Neural cell (in vitro differentiated cells): ENCODE results near the gene FOXO6. TPM values are rescaled to one million over a fixed set of nuclear protein-coding genes. Genes with fewer than 3 reads are reported as not detected.

ENCODE experiments used
- H2AFZ ChIP-seq: fragments of 200-600, 300-800 bp; sonication (generic), shearing (Covaris generic); 2 replicates; pipeline ENCODE4 v1.6.0; 2014; ENCODE audit warnings: low read depth, mild to moderate bottlenecking, antibody characterized with exemption, low read length, moderate library complexity
- H3F3A ChIP-seq: fragments of 200-600 bp; shearing (Covaris generic); 2 replicates; pipeline ENCODE4 v1.6.1; 2016; ENCODE audit warnings: mild to moderate bottlenecking, moderate library complexity, mixed read lengths, antibody characterized with exemption, low read length; ENCODE audit not compliant: insufficient read depth, poor library complexity, severe bottlenecking
- H3K27ac ChIP-seq: fragments of 200-600, 300-800 bp; sonication (generic), shearing (Covaris generic); 2 replicates; pipeline ENCODE4 v1.5.1; 2014; ENCODE audit warnings: mild to moderate bottlenecking, low read length, moderate library complexity
- H3K27me3 ChIP-seq: fragments of 300-800, 200-600 bp; sonication (generic), shearing (Covaris generic); 2 replicates; pipeline ENCODE4 v1.6.0; 2014; ENCODE audit warnings: mild to moderate bottlenecking, low read depth, low read length, moderate library complexity; ENCODE audit not compliant: insufficient read depth
- H3K36me3 ChIP-seq: fragments of 300-800, 200-600 bp; sonication (generic), shearing (Covaris generic); 2 replicates; pipeline ENCODE4 v1.5.1; 2014; ENCODE audit warnings: mild to moderate bottlenecking, antibody characterized with exemption, low read length, moderate library complexity; ENCODE audit not compliant: insufficient read depth
- H3K4me2 ChIP-seq: fragments of 300-800, 200-600 bp; sonication (generic), shearing (Covaris generic); 2 replicates; pipeline ENCODE4 v1.6.0; 2014; ENCODE audit warnings: mild to moderate bottlenecking, low read length
- H3K4me3 ChIP-seq: fragments of 300-800, 200-600 bp; sonication (generic), shearing (Covaris generic); 2 replicates; pipeline ENCODE4 v1.5.1; 2014; ENCODE audit warnings: mild to moderate bottlenecking, low read length, moderate library complexity
- H3K79me2 ChIP-seq: fragments of 200-600 bp; shearing (Covaris generic); replicated peaks from 2 replicates; pipeline ENCODE4 v1.6.0; 2014; ENCODE audit warnings: mild to moderate bottlenecking, low read length, moderate library complexity; ENCODE audit not compliant: insufficient read depth
- H3K9ac ChIP-seq: fragments of 300-800, 200-600 bp; sonication (generic), shearing (Covaris generic); 2 replicates; pipeline ENCODE4 v1.6.1; 2016; ENCODE audit warnings: mild to moderate bottlenecking, low read length, mixed read lengths
- H3K9me2 ChIP-seq: fragments of 200-600 bp; shearing (Covaris generic); 2 replicates; pipeline ENCODE4 v1.6.1; 2016; ENCODE audit warnings: mild to moderate bottlenecking, low read length, mixed read lengths; ENCODE audit not compliant: insufficient read depth
- H3K9me3 ChIP-seq: fragments of 200-600, 300-800 bp; sonication (generic), shearing (Covaris generic); 2 replicates; pipeline ENCODE4 v1.6.1; 2016; ENCODE audit warnings: mild to moderate bottlenecking, mixed run types, low read length, moderate library complexity, mixed read lengths
- H4K20me1 ChIP-seq: fragments of 200-600 bp; shearing (Covaris generic); 2 replicates; pipeline ENCODE4 v1.6.1; 2016; ENCODE audit warnings: mild to moderate bottlenecking, mixed run types; ENCODE audit not compliant: insufficient read depth
- CTCF ChIP-seq: fragments of 450-650 bp; IDR thresholded peaks from 2 replicates; pipeline ENCODE4 v1.5.1; 2014; ENCODE audit warnings: antibody characterized with exemption, mild to moderate bottlenecking, moderate library complexity; ENCODE audit not compliant: poor library complexity, severe bottlenecking
- EP300 ChIP-seq: fragments of 450-650 bp; conservative IDR thresholded peaks from 2 replicates; pipeline ENCODE4 v1.6.1; 2014; ENCODE audit warnings: antibody characterized with exemption, mild to moderate bottlenecking, moderate library complexity; ENCODE audit not compliant: poor library complexity, severe bottlenecking
- EZH2 ChIP-seq: fragments of 200-600, 300-800 bp; shearing (Covaris generic), sonication (generic); IDR thresholded peaks from 2 replicates; pipeline ENCODE4 v1.6.1; 2014; ENCODE audit warnings: antibody characterized with exemption, low read length, borderline replicate concordance, mild to moderate bottlenecking; ENCODE audit not compliant: insufficient read depth, poor library complexity, severe bottlenecking
- MXI1 ChIP-seq: fragments of 450-650 bp; conservative IDR thresholded peaks from 2 replicates; pipeline ENCODE4 v1.6.1; 2014; ENCODE audit warnings: antibody characterized with exemption, mild to moderate bottlenecking; ENCODE audit not compliant: poor library complexity, severe bottlenecking
- POLR2AphosphoS5 ChIP-seq: IDR thresholded peaks from 2 replicates; pipeline ENCODE4 v1.6.1; 2012
- RAD21 ChIP-seq: fragments of 450-650 bp; conservative IDR thresholded peaks from 2 replicates; pipeline ENCODE4 v1.6.1; 2014; ENCODE audit warnings: antibody characterized with exemption, mild to moderate bottlenecking, moderate library complexity
- REST ChIP-seq: IDR thresholded peaks from 2 replicates; pipeline ENCODE4 v1.6.1; 2012; ENCODE audit warnings: borderline replicate concordance
- SMC3 ChIP-seq: fragments of 450-650 bp; conservative IDR thresholded peaks from 2 replicates; pipeline ENCODE4 v1.6.1; 2014; ENCODE audit warnings: antibody characterized with exemption, mild to moderate bottlenecking, moderate library complexity; ENCODE audit not compliant: poor library complexity
- TAF1 ChIP-seq: IDR thresholded peaks from 2 replicates; pipeline ENCODE4 v1.6.1; 2012; ENCODE audit warnings: low read depth
- polyA plus RNA-seq: library from polyadenylated mRNA; depleted of rRNA; stranded (reverse); fragments of >200 nt; gene quantifications from 2 replicates; pipeline ENCODE4 v1.2.3, GENCODE V29; 2014

FOXO6 gene
- polyA plus RNA-seq, 1 donor from 2014 or later = 0.59 TPM

GRCh38 chr1:41413748-41414281, 52.6 kb downstream of the FOXO6 start:
- no peaks in the 10 kb centered on the region for H3K9me2 ChIP-seq
- H3K79me2 ChIP-seq = no peaks in the 10 kb centered on the region
- H3K9ac ChIP-seq = no peak overlapping the region
- H4K20me1 ChIP-seq = no peaks in the 10 kb centered on the region
- H3K9me3 ChIP-seq = no peaks in the 10 kb centered on the region
- H3K27me3 ChIP-seq = no peaks in the 10 kb centered on the region
- no peak overlapping the region for H2AFZ ChIP-seq
- H3K36me3 ChIP-seq = no peaks in the 10 kb centered on the region
- no peak overlapping the region for H3K4me2 ChIP-seq
- H3K27ac ChIP-seq = no peak overlapping the region
- H3K4me3 ChIP-seq = no peak overlapping the region
- TF ChIP-seq POLR2AphosphoS5 (no peak), RAD21 (no peak), EZH2 (no peak), CTCF (no peak), MXI1 (no peak), TAF1 (no peak), REST (no peak), EP300 (no peak), SMC3 (no peak)
- no peaks in the 10 kb centered on the region for H3F3A ChIP-seq

GRCh38 chr1:41414296-41414695, 53.1 kb downstream of the FOXO6 start:
- no peak overlapping the region for H2AFZ ChIP-seq
- H3K9me3 ChIP-seq = no peaks in the 10 kb centered on the region
- H3K9me2 ChIP-seq = no peaks in the 10 kb centered on the region
- H3K79me2 ChIP-seq = no peaks in the 10 kb centered on the region
- H3K4me2 ChIP-seq = no peak overlapping the region
- no peaks in the 10 kb centered on the region for H3K36me3 ChIP-seq
- no peak overlapping the region for H3K27ac ChIP-seq
- TF ChIP-seq TAF1 = no peak
- TF ChIP-seq POLR2AphosphoS5 = no peak
- TF ChIP-seq EP300 = no peak
- TF ChIP-seq SMC3 = no peak
- H3K9ac ChIP-seq = no peak overlapping the region
- no peaks in the 10 kb centered on the region for H4K20me1 ChIP-seq
- no peaks in the 10 kb centered on the region for H3F3A ChIP-seq
- H3K27me3 ChIP-seq = no peaks in the 10 kb centered on the region
- no peak overlapping the region for H3K4me3 ChIP-seq

- no peaks in the 10 kb centered on the region for H3K27me3 ChIP-seq
- H3K4me3 ChIP-seq = no peak overlapping the region
- H3K4me2 ChIP-seq = no peak overlapping the region
- no peak for TF ChIP-seq MXI1
- no peak for TF ChIP-seq SMC3
- TF ChIP-seq CTCF = no peak
- TF ChIP-seq EP300 = no peak
- TF ChIP-seq TAF1 = no peak
- TF ChIP-seq POLR2AphosphoS5 = no peak
- TF ChIP-seq RAD21 = no peak
- no peak for TF ChIP-seq REST
- TF ChIP-seq EZH2 = no peak
- no peaks in the 10 kb centered on the region for H3K36me3 ChIP-seq
- no peak overlapping the region for H3K9ac ChIP-seq
- H3K9me2 ChIP-seq = no peaks in the 10 kb centered on the region
- H3K79me2 ChIP-seq = no peaks in the 10 kb centered on the region
- H2AFZ ChIP-seq = no peak overlapping the region
- H3F3A ChIP-seq = no peaks in the 10 kb centered on the region
- no peaks in the 10 kb centered on the region for H3K9me3 ChIP-seq
- H3K27ac ChIP-seq = no peak overlapping the region
- no peaks in the 10 kb centered on the region for H4K20me1 ChIP-seq
Observed at GRCh38 chr1:41414716-41415306, 53.6 kb downstream of the FOXO6 start.
